HepG2 (cell line): Measurements from ENCODE around the gene ATP2B2. TPM values are rescaled to one million over a fixed set of nuclear protein-coding genes. Genes with fewer than 3 reads are reported as not detected.

Experiments
- ATAC-seq: fragments of 200-7000 bp; cut with Tn5 transposase; 3 replicates; pipeline ENCODE4 v1.9.1; 2020; ENCODE audit warnings: mild to moderate bottlenecking, moderate library complexity
- BruUV-seq: library from RNA; stranded (reverse); fragments of 400-500 nt; replicated peaks from 2 replicates; lab custom pipeline; 2021; lab: Mats Ljungman, UMichigan
- CTCF ChIA-PET: fragments of 300-600 bp; formaldehyde crosslinking; extraction: SDS; loops from one replicate; lab custom pipeline; 2021; ENCODE audit warnings: low total read pairs, inconsistent platforms, low intra/inter-chr PET ratio; lab: Yijun Ruan, JAX
- POLR2A ChIA-PET: fragments of 350-600 bp; sonication (Branson Sonifier 250); formaldehyde crosslinking; loops from one replicate; lab custom pipeline; 2020; ENCODE audit warnings: antibody characterized with exemption, inconsistent platforms; lab: Yijun Ruan, JAX
- DNase-seq: peaks from one replicate; pipeline ENCODE4 v3.0.0-alpha.2; 2015; ENCODE audit warnings: low spot score
- FAIRE-seq: peaks from 3 replicates; lab custom pipeline; 2011; peaks lifted over from hg19 to GRCh38; lab: Jason Lieb, UNC
- H2AFZ ChIP-seq: one replicate; pipeline ENCODE4 v1.6.1; 2011; ENCODE audit warnings: low read length, inconsistent platforms
- H3K27ac ChIP-seq: fragments of 300-600 bp; 3 replicates; pipeline ENCODE4 v1.8.0; 2011; ENCODE audit warnings: mixed run types, mild to moderate bottlenecking, mixed read lengths, low read length, inconsistent platforms; ENCODE audit not compliant: insufficient read depth; ENCODE audit errors: extremely low read length
- H3K27me3 ChIP-seq, 2 experiments: fragments of 200-600 bp in 1 of 2; 2 replicates in 1 of 2; 3 replicates in 1 of 2; pipeline versions ENCODE4 v1.6.0 to v1.8.0; 2011; ENCODE audit warnings: low read length in 2 of 2, mild to moderate bottlenecking in 2 of 2, moderate library complexity in 2 of 2, inconsistent platforms in 1 of 2; ENCODE audit not compliant: insufficient read depth in 2 of 2, control insufficient read depth in 1 of 2
- H3K36me3 ChIP-seq, 2 experiments: fragments of 200-600 bp in 1 of 2; replicated peaks in 1 of 2; 2 replicates in 1 of 2; 3 replicates in 1 of 2; pipeline versions ENCODE4 v1.5.1 to v1.8.0; 2011; ENCODE audit warnings: low read length in 2 of 2, inconsistent platforms in 1 of 2; ENCODE audit not compliant: insufficient read depth in 2 of 2, control insufficient read depth in 1 of 2
- H3K4me1 ChIP-seq: 2 replicates; pipeline ENCODE4 v1.5.1; 2012; ENCODE audit warnings: low read length, inconsistent platforms; ENCODE audit not compliant: insufficient read depth
- H3K4me2 ChIP-seq: 2 replicates; pipeline ENCODE4 v1.6.0; 2011; ENCODE audit warnings: low read depth, low read length, inconsistent platforms
- H3K4me3 ChIP-seq, 3 experiments: fragments of 200-600 bp in 1 of 3; sonication (generic), shearing (Covaris generic) in 1 of 3; replicated peaks in 1 of 3; 2 replicates each; pipeline ENCODE4 v1.5.1; 2011 to 2016; ENCODE audit warnings: low read length in 3 of 3, inconsistent platforms in 2 of 3, low read depth in 2 of 3, mild to moderate bottlenecking in 2 of 3, control low read depth in 1 of 3, mixed read lengths in 1 of 3; ENCODE audit not compliant: insufficient read depth in 1 of 3
- H3K79me2 ChIP-seq: one replicate; pipeline ENCODE4 v1.6.1; 2011; ENCODE audit warnings: low read length, inconsistent platforms; ENCODE audit not compliant: insufficient read depth
- H3K9ac ChIP-seq: 2 replicates; pipeline ENCODE4 v1.6.0; 2011; ENCODE audit warnings: mild to moderate bottlenecking, low read depth, low read length, inconsistent platforms; ENCODE audit not compliant: insufficient read depth
- H3K9me3 ChIP-seq: 2 replicates; pipeline ENCODE4 v1.5.1; 2012; ENCODE audit warnings: mild to moderate bottlenecking, low read length
- H4K20me1 ChIP-seq: 2 replicates; pipeline ENCODE4 v1.6.0; 2011; ENCODE audit warnings: inconsistent platforms, mild to moderate bottlenecking, low read length, moderate library complexity; ENCODE audit not compliant: insufficient read depth
- ASH2L ChIP-seq: fragments of 300-600, 200-600 bp; sonication (generic); IDR thresholded peaks from 2 replicates; pipeline ENCODE4 v1.7.0; 2017; ENCODE audit warnings: low read depth, mild to moderate bottlenecking, moderate library complexity, mixed read lengths, low read length; ENCODE audit not compliant: insufficient read length
- GPBP1L1 ChIP-seq: sonication (generic); formaldehyde crosslinking; IDR thresholded peaks from 2 replicates; pipeline ENCODE4 v1.5.0; 2020; ENCODE audit warnings: mild to moderate bottlenecking, missing genetic modification reagents
- KDM2A ChIP-seq: sonication (generic); formaldehyde crosslinking; IDR thresholded peaks from 2 replicates; pipeline ENCODE4 v1.4.0; 2020; ENCODE audit warnings: low read depth, missing genetic modification reagents, borderline replicate concordance
- MED8 ChIP-seq: sonication (generic); formaldehyde crosslinking; IDR thresholded peaks from 2 replicates; pipeline ENCODE4 v1.8.1; 2023; ENCODE audit warnings: mild to moderate bottlenecking, missing genetic modification reagents; ENCODE audit not compliant: insufficient replicate concordance
- SALL2 ChIP-seq: sonication (generic); formaldehyde crosslinking; IDR thresholded peaks from 2 replicates; pipeline ENCODE4 v1.8.1; 2023; ENCODE audit warnings: mild to moderate bottlenecking, missing genetic modification reagents, inconsistent platforms
- SRSF9 ChIP-seq: fragments of 200-400 bp; formaldehyde crosslinking; IDR thresholded peaks from 2 replicates; pipeline ENCODE4 v1.6.1; 2018; ENCODE audit warnings: borderline replicate concordance, mild to moderate bottlenecking, low read depth, low read length; ENCODE audit not compliant: insufficient read depth, poor library complexity, severe bottlenecking
- TGIF2 ChIP-seq: IDR thresholded peaks from 2 replicates; pipeline ENCODE4 v1.6.1; 2016; ENCODE audit warnings: control low read depth, missing compliant biosample characterization
- XBP1 ChIP-seq: sonication (generic); formaldehyde crosslinking; IDR thresholded peaks from 2 replicates; pipeline ENCODE4 v1.5.0; 2020; ENCODE audit warnings: missing genetic modification reagents
- ZFY ChIP-seq: sonication (generic); formaldehyde crosslinking; IDR thresholded peaks from 2 replicates; pipeline ENCODE4 v1.4.0; 2020; ENCODE audit warnings: missing genetic modification reagents
- ZNF572 ChIP-seq: sonication (generic); formaldehyde crosslinking; IDR thresholded peaks from 2 replicates; pipeline ENCODE4 v1.5.1; 2020; ENCODE audit warnings: mild to moderate bottlenecking, missing genetic modification reagents
- ZNF580 ChIP-seq: IDR thresholded peaks from 2 replicates; pipeline ENCODE4 v1.6.1; 2016; ENCODE audit warnings: low read depth, borderline replicate concordance
- ZNF605 ChIP-seq: sonication (generic); formaldehyde crosslinking; IDR thresholded peaks from 2 replicates; pipeline ENCODE4 v1.8.0; 2022; ENCODE audit warnings: mild to moderate bottlenecking, missing genetic modification reagents
- ZNF616 ChIP-seq: sonication (generic); formaldehyde crosslinking; IDR thresholded peaks from 2 replicates; pipeline ENCODE4 v1.5.0; 2020; ENCODE audit warnings: low read depth, mild to moderate bottlenecking, missing genetic modification reagents
- ZNF691 ChIP-seq: sonication (generic); formaldehyde crosslinking; IDR thresholded peaks from 2 replicates; pipeline ENCODE4 v1.4.0; 2020; ENCODE audit warnings: missing genetic modification reagents, low read depth, mild to moderate bottlenecking, borderline replicate concordance
- WGBS: methylation state at CpG from one replicate; pipeline ENCODE4 v1.1.6; 2017; ENCODE audit warnings: low lambda C conversion rate; 5-methylcytosine and 5-hydroxymethylcytosine counted together
- in situ Hi-C: cut with HindIII; loops from 2 replicates; pipeline ENCODE4 v1.10.0; 2017; ENCODE audit warnings: low pct_unique_long_range_greater_than_20kb; ENCODE audit not compliant: extremely low pct_ligation_motif_present
- intact Hi-C: fragments of 100-400 bp; cut with micrococcal nuclease; formaldehyde crosslinking; loops from one replicate; pipeline ENCODE4 v1.10.0; 2022; ENCODE audit not compliant: unreplicated experiment
- polyA plus RNA-seq, 8 experiments: library from polyadenylated mRNA; depleted of rRNA in 3 of 8; stranded (reverse) in 7 of 8; unstranded in 1 of 8; fragments of >200 nt; fragmentation: Illumina TruSeq in 4 of 8; extraction: Trizol in 4 of 8; gene quantifications; 2 replicates each; pipeline versions ENCODE4 v1.2.1 to v1.2.3, GENCODE V29; 2011 to 2016; ENCODE audit warnings: low read depth in 4 of 8, missing spikeins in 1 of 8, mixed read lengths in 1 of 8; ENCODE audit not compliant: insufficient read depth in 1 of 8
- total RNA-seq, 5 experiments: library from RNA; depleted of rRNA; stranded (reverse); fragments of >200 nt; fragmentation: Illumina TruSeq; extraction: Trizol; gene quantifications; 2 replicates each; pipeline ENCODE4 v1.2.3, GENCODE V29; 2016; ENCODE audit warnings: low read depth in 1 of 5

Gene ATP2B2
- total and polyA plus RNA-seq, 2 of the 13 experiments (the other 11 are each of a cell fraction or from before 2014, with no cell fraction given) = 1.5 to 2.3 TPM

- no peak overlapping the region for H2AFZ ChIP-seq
- 89% methylated on average over 9 of the region's 9 CpGs for WGBS
- DNase-seq (no peak), ATAC-seq (no peak), FAIRE-seq (no peak)
- no peaks in the 10 kb centered on the region for H3K9me3 ChIP-seq
- H3K4me1 ChIP-seq = peaks cover 14% of the 10 kb centered on the region
- no TSS peak for BruUV-seq
- no peak overlapping the region for H3K4me2 ChIP-seq
- H3K36me3 ChIP-seq = no peaks in the 10 kb centered on the region
- H3K9ac ChIP-seq = no peak overlapping the region
- no peaks in the 10 kb centered on the region for H3K79me2 ChIP-seq
- CTCF ChIA-PET = no interaction called here
- no peak overlapping the region for H3K27ac ChIP-seq
- TF ChIP-seq SALL2 (CRISPR knock-in tag) = no peak
- no peak for TF ChIP-seq MED8 (CRISPR knock-in tag)
- no peak for TF ChIP-seq TGIF2 (CRISPR knock-in tag)
- no peak for TF ChIP-seq ZNF605 (CRISPR knock-in tag)
- no peak for TF ChIP-seq SRSF9
- TF ChIP-seq ZNF580 = no peak
- no peak for TF ChIP-seq ASH2L
- TF ChIP-seq GPBP1L1 (CRISPR knock-in tag) = no peak
- no peak for TF ChIP-seq KDM2A (CRISPR knock-in tag)
- no peak for TF ChIP-seq XBP1 (CRISPR knock-in tag)
- no peak for TF ChIP-seq ZFY
- no peak for TF ChIP-seq ZNF572 (CRISPR knock-in tag)
- no peak for TF ChIP-seq ZNF691
- TF ChIP-seq ZNF616 = no peak
- H4K20me1 ChIP-seq = no peaks in the 10 kb centered on the region
- H3K4me3 ChIP-seq = no peak overlapping the region
- in situ Hi-C loops = no loop called here
- POLR2A ChIA-PET = no interaction called here
- no peaks in the 10 kb centered on the region for H3K27me3 ChIP-seq
- intact Hi-C loops = no loop called here
These were observed 93.6 kb downstream of the ATP2B2 start for GRCh38 chr3:10411598-10412332.
